ENCODE data around the gene RPS8.
"Not testable (repeated sequence)": the region's sequence is repeated elsewhere in the genome, so short reads cannot be mapped to it uniquely, and the experiment has no call there.

Gene RPS8

GRCh38 chr1:44792736-44793502 is 17.6 kb downstream of the RPS8 start:
- TF ChIP-seq EZH2phosphoT487 (IDR thresholded peaks at IDR 0.05; ENCODE audit: low read length), result no peak
- no peak for TF ChIP-seq CTCF (IDR thresholded peaks at IDR 0.05; ENCODE audit: low read length)
- no peak for TF ChIP-seq EZH2 (optimal IDR thresholded peaks at IDR 0.05; ENCODE audit: low read depth, low read length)
- H3K9me2 ChIP-seq (replicated peaks; ENCODE audit: insufficient read depth, low read length), result no peaks in the 10 kb centered on the region
- no peak overlapping the region for H3K9ac ChIP-seq (ENCODE audit: low read length)

DNA sequence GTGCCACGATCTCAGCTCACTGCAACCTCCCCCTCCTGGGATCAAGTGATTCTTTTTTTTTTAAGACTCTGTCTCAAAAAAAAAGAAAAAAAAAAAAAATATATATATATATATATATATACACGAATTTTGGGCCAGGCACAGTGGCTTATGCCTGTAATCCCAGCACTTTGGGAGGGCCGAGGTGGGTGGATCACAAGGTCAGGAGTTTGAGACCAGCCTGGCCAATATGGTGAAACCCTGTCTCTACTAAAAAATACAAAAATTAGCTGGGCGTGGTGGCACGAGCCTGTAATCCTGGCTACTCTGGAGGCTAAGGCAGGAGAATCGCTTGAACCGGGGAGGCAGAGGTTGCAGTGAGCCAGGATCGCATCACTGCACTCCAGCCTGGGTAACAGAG is 22.5 kb downstream of the RPS8 start:
- not testable (repeated sequence) for H3K4me1 ChIP-seq (ENCODE audit: low read length); H3K9me3 ChIP-seq (replicated peaks; ENCODE audit: insufficient read depth, low read length); DNase-seq; H3K9ac ChIP-seq (ENCODE audit: low read length); H3K27me3 ChIP-seq (replicated peaks; ENCODE audit: insufficient read depth, low read length); H3K27ac ChIP-seq (ENCODE audit: low read length); H3K79me2 ChIP-seq (ENCODE audit: low read length); H3F3A ChIP-seq (ENCODE audit: insufficient read depth, low read length); H3K4me3 ChIP-seq (ENCODE audit: low read length); H3K4me2 ChIP-seq (ENCODE audit: low read depth, low read length); H4K20me1 ChIP-seq (ENCODE audit: insufficient read depth, low read length); H3K9me2 ChIP-seq (replicated peaks; ENCODE audit: insufficient read depth, low read length); H3K36me3 ChIP-seq (replicated peaks; ENCODE audit: insufficient read depth, low read length); H2AFZ ChIP-seq (ENCODE audit: low read length)

More at GRCh38 chr1:44792736-44793502, 17.6 kb downstream of the RPS8 start:
- H4K20me1 ChIP-seq (ENCODE audit: insufficient read depth, low read length), result no peaks in the 10 kb centered on the region
- no peaks in the 10 kb centered on the region for H3K9me3 ChIP-seq (replicated peaks; ENCODE audit: insufficient read depth, low read length)
- H2AFZ ChIP-seq (ENCODE audit: low read length), result no peak overlapping the region
- H3K4me2 ChIP-seq (ENCODE audit: low read depth, low read length), result no peak overlapping the region
- H3F3A ChIP-seq (ENCODE audit: insufficient read depth, low read length), result no peaks in the 10 kb centered on the region
- no peaks in the 10 kb centered on the region for H3K4me1 ChIP-seq (ENCODE audit: low read length)
- H3K79me2 ChIP-seq (ENCODE audit: low read length), result no peaks in the 10 kb centered on the region
- no peak overlapping the region for H3K4me3 ChIP-seq (ENCODE audit: low read length)
- no peaks in the 10 kb centered on the region for H3K27me3 ChIP-seq (replicated peaks; ENCODE audit: insufficient read depth, low read length)
- H3K36me3 ChIP-seq (replicated peaks; ENCODE audit: insufficient read depth, low read length), result no peaks in the 10 kb centered on the region
- H3K27ac ChIP-seq (ENCODE audit: low read length), result no peak overlapping the region
- DNase-seq, result no peak

DNA sequence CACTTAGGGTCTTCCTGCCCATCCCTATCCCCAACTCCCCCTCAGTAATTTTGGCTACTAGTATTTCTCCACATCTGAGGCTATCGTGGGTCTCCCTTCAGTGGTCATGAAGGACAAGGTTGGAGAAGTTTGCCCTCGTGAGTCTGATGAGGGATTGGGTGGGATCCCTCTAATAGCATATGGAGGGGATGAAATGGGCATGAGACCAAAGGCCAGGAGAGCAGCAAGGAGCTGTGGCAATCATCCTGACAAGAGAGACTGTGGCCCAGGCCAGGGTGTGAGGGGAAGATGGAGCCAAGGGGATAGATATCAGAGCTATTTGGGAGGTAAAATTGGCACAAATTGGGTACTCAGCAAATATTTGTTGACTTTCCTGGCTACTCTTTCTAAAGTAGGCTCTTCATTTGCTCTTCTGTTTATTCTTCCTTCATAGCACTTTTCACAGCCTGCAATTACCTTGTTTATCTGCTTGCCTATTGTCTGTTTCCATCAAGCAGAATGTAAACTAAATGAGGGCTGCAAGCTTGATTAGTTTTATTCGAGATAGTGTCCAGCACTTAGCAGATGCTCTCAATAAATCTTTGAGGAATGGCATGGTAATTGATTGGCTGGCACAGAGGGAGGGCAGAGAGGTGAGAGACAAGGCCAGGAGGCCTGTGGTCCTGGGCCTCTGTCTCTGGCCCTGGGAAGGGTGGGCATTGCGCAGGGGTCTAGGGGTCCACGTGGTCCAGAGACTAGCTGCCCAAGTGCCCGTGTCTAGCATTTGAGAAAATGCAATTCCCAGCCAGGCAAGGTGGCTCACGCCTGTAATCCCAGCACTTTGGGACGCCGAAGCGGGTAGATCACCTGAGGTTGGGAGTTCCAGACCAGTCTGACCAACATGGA is 23.4 kb downstream of the RPS8 start:
- no peak for TF ChIP-seq EZH2 (optimal IDR thresholded peaks at IDR 0.05; ENCODE audit: low read depth, low read length)
- TF ChIP-seq EZH2phosphoT487 (IDR thresholded peaks at IDR 0.05; ENCODE audit: low read length), result no peak
- TF ChIP-seq CTCF (IDR thresholded peaks at IDR 0.05; ENCODE audit: low read length), result no peak
- Histone ChIP-seq H3F3A (ENCODE audit: insufficient read depth, low read length) (peaks cover 5% of the 10 kb centered on the region; the same call in 1 of the 2 replicates), H3K9me2 (replicated peaks; ENCODE audit: insufficient read depth, low read length) (no peaks in the 10 kb centered on the region), H3K79me2 (ENCODE audit: low read length) (peaks cover 5% of the 10 kb centered on the region; the same call in 1 of the 2 replicates), H3K9me3 (replicated peaks; ENCODE audit: insufficient read depth, low read length) (no peaks in the 10 kb centered on the region), H3K4me1 (ENCODE audit: low read length) (peaks cover 4% of the 10 kb centered on the region; the same call in 1 of the 2 replicates), H3K27me3 (replicated peaks; ENCODE audit: insufficient read depth, low read length) (no peaks in the 10 kb centered on the region), H3K4me3 (ENCODE audit: low read length) (no peak overlapping the region), H3K4me2 (ENCODE audit: low read depth, low read length) (no peak overlapping the region), H3K36me3 (replicated peaks; ENCODE audit: insufficient read depth, low read length) (no peaks in the 10 kb centered on the region), H3K9ac (ENCODE audit: low read length) (no peak overlapping the region), H2AFZ (ENCODE audit: low read length) (peak overlapping the region; percentile 9; the same call in 1 of the 2 replicates), H3K27ac (ENCODE audit: low read length) (no peak overlapping the region), H4K20me1 (ENCODE audit: insufficient read depth, low read length) (no peaks in the 10 kb centered on the region)
- DNase-seq, result no peak

Measured in MM.1S (cell line).